Adipocyte (in vitro differentiated cells): ENCODE data around the gene IFNL1.
"Not testable (repeated sequence)": the region's sequence is repeated elsewhere in the genome, so short reads cannot be mapped to it uniquely, and the experiment has no call there.

Experiments
- DNase-seq: peaks from one replicate; pipeline ENCODE4 v3.0.0-alpha.2; 2015; ENCODE audit warnings: low read depth
- H3K27me3 ChIP-seq: replicated peaks from 2 replicates; pipeline ENCODE4 v1.7.0; 2013; ENCODE audit warnings: mild to moderate bottlenecking, low read length, moderate library complexity; ENCODE audit not compliant: control insufficient read depth, insufficient read depth
- H3K36me3 ChIP-seq: 2 replicates; pipeline ENCODE4 v1.7.0; 2013; ENCODE audit warnings: low read length, mild to moderate bottlenecking, moderate library complexity; ENCODE audit not compliant: control insufficient read depth, insufficient read depth, severe bottlenecking
- H3K4me1 ChIP-seq: 2 replicates; pipeline ENCODE4 v1.7.0; 2013; ENCODE audit warnings: mild to moderate bottlenecking, low read length, moderate library complexity; ENCODE audit not compliant: control insufficient read depth, insufficient read depth
- H3K4me3 ChIP-seq: 2 replicates; pipeline ENCODE4 v1.7.0; 2013; ENCODE audit warnings: mild to moderate bottlenecking, low read length, moderate library complexity
- H3K9ac ChIP-seq: 2 replicates; pipeline ENCODE4 v1.7.0; 2013; ENCODE audit warnings: mild to moderate bottlenecking, low read length, moderate library complexity
- H3K9me3 ChIP-seq: 2 replicates; pipeline ENCODE4 v1.7.0; 2013; ENCODE audit warnings: mild to moderate bottlenecking, low read length, moderate library complexity; ENCODE audit not compliant: control insufficient read depth

IFNL1 gene

GRCh38 chr19:39303373-39304184 lies 7.4 kb downstream of the IFNL1 start:
- Histone ChIP-seq H3K36me3 (no peaks in the 10 kb centered on the region), H3K9ac (no peak overlapping the region), H3K4me1 (peaks cover 4% of the 10 kb centered on the region), H3K27me3 (peaks cover 58% of the 10 kb centered on the region), H3K9me3 (peaks cover 5% of the 10 kb centered on the region), H3K4me3 (no peak overlapping the region)
- no peak for DNase-seq

- Histone ChIP-seq H3K4me3 (no peak overlapping the region), H3K27me3 (peaks cover 59% of the 10 kb centered on the region), H3K9ac (no peak overlapping the region), H3K9me3 (peaks cover 5% of the 10 kb centered on the region), H3K4me1 (peaks cover 4% of the 10 kb centered on the region), H3K36me3 (no peaks in the 10 kb centered on the region)
- DNase-seq, result no peak
Measured at GRCh38 chr19:39304185-39304513, 7.9 kb downstream of the IFNL1 start.

GRCh38 chr19:39304701-39305571 lies 8.7 kb downstream of the IFNL1 start:
- Histone ChIP-seq H3K4me3 (no peak overlapping the region), H3K36me3 (no peaks in the 10 kb centered on the region), H3K9ac (no peak overlapping the region), H3K27me3 (peaks cover 59% of the 10 kb centered on the region), H3K9me3 (peaks cover 5% of the 10 kb centered on the region), H3K4me1 (peaks cover 4% of the 10 kb centered on the region)
- no peak for DNase-seq

GRCh38 chr19:39306075-39306474 lies 9.9 kb downstream of the IFNL1 start:
- H3K36me3 ChIP-seq, result no peaks in the 10 kb centered on the region
- no peak overlapping the region for H3K9ac ChIP-seq
- H3K9me3 ChIP-seq, result peaks cover 5% of the 10 kb centered on the region
- H3K4me1 ChIP-seq, result peaks cover 4% of the 10 kb centered on the region
- H3K4me3 ChIP-seq, result no peak overlapping the region
- peaks cover 52% of the 10 kb centered on the region for H3K27me3 ChIP-seq
- no peak for DNase-seq

GRCh38 chr19:39307046-39307821 lies 11.0 kb downstream of the IFNL1 start:
- H3K36me3 ChIP-seq, result no peaks in the 10 kb centered on the region
- H3K27me3 ChIP-seq, result peaks cover 43% of the 10 kb centered on the region
- H3K9me3 ChIP-seq, result no peaks in the 10 kb centered on the region
- no peak overlapping the region for H3K9ac ChIP-seq
- H3K4me3 ChIP-seq, result peak overlapping the region; percentile 23
- H3K4me1 ChIP-seq, result peaks cover 4% of the 10 kb centered on the region
- peak; percentile 44 for DNase-seq

GRCh38 chr19:39307822-39308530 lies 11.8 kb downstream of the IFNL1 start:
- H3K4me3 ChIP-seq, result no peak overlapping the region
- H3K27me3 ChIP-seq, result peaks cover 43% of the 10 kb centered on the region

GRCh38 chr19:39308531-39309304 lies 12.5 kb downstream of the IFNL1 start:
- H3K4me3 ChIP-seq, result no peak overlapping the region
- H3K36me3 ChIP-seq, result no peaks in the 10 kb centered on the region
- no peak for DNase-seq
- H3K9ac ChIP-seq, result no peak overlapping the region
- H3K9me3 ChIP-seq, result no peaks in the 10 kb centered on the region
- H3K4me1 ChIP-seq, result no peaks in the 10 kb centered on the region
- H3K27me3 ChIP-seq, result peaks cover 37% of the 10 kb centered on the region

More at GRCh38 chr19:39307822-39308530, 11.8 kb downstream of the IFNL1 start:
- Histone ChIP-seq H3K36me3 (no peaks in the 10 kb centered on the region), H3K9ac (no peak overlapping the region), H3K4me1 (peaks cover 4% of the 10 kb centered on the region), H3K9me3 (no peaks in the 10 kb centered on the region)
- DNase-seq, result no peak

GRCh38 chr19:39309305-39309670 lies 13.1 kb downstream of the IFNL1 start:
- not testable (repeated sequence) for H3K9me3 ChIP-seq, H3K4me1 ChIP-seq, H3K4me3 ChIP-seq, H3K9ac ChIP-seq, H3K36me3 ChIP-seq, DNase-seq
- peaks cover 33% of the 10 kb centered on the region for H3K27me3 ChIP-seq

- no peak for DNase-seq
- H3K27me3 ChIP-seq, result peaks cover 19% of the 10 kb centered on the region
- H3K9me3 ChIP-seq, result no peaks in the 10 kb centered on the region
- H3K4me1 ChIP-seq, result no peaks in the 10 kb centered on the region
- H3K4me3 ChIP-seq, result no peak overlapping the region
- H3K36me3 ChIP-seq, result no peaks in the 10 kb centered on the region
- H3K9ac ChIP-seq, result no peak overlapping the region
Measured at GRCh38 chr19:39310558-39311311, 14.5 kb downstream of the IFNL1 start.
